Fibroblast of mammary gland (primary cell): ENCODE results near the gene MECR.

Experiments used
- DNase-seq: peaks from one replicate; pipeline ENCODE4 v3.0.0-alpha.2; 2010; ENCODE audit warnings: low read depth
- H3K4me3 ChIP-seq: 2 replicates; pipeline ENCODE4 v1.5.1; 2011; ENCODE audit warnings: low read depth, mild to moderate bottlenecking, low read length, moderate library complexity; ENCODE audit not compliant: control insufficient read depth
- CTCF ChIP-seq: conservative IDR thresholded peaks from 2 replicates; pipeline ENCODE4 v1.5.1; 2011; ENCODE audit warnings: low read depth, low read length, inconsistent platforms; ENCODE audit not compliant: control insufficient read depth, insufficient read depth

The MECR gene

GRCh38 chr1:29208442-29208841 lies 22.3 kb downstream of the MECR start:
- no peak for TF ChIP-seq CTCF
- no peak for DNase-seq
- H3K4me3 ChIP-seq = no peak overlapping the region

GRCh38 chr1:29202584-29203340 lies 28.0 kb downstream of the MECR start:
- peak; percentile 99 for TF ChIP-seq CTCF
- DNase-seq = peak; percentile 98

GRCh38 chr1:29202053-29202452 lies 28.7 kb downstream of the MECR start:
- no peak for DNase-seq
- H3K4me3 ChIP-seq = no peak overlapping the region
- no peak for TF ChIP-seq CTCF

More at GRCh38 chr1:29202584-29203340, 28.0 kb downstream of the MECR start:
- H3K4me3 ChIP-seq = no peak overlapping the region

- H3K4me3 ChIP-seq = no peak overlapping the region
- TF ChIP-seq CTCF = no peak
- DNase-seq = no peak
These were observed 29.1 kb downstream of the MECR start for GRCh38 chr1:29201595-29202051.

- TF ChIP-seq CTCF = no peak
- peak; percentile 13 for DNase-seq
- H3K4me3 ChIP-seq = no peak overlapping the region
These were observed 29.7 kb downstream of the MECR start for GRCh38 chr1:29200906-29201594.

- no peak overlapping the region for H3K4me3 ChIP-seq
- no peak for TF ChIP-seq CTCF
- no peak for DNase-seq
These were observed 32.7 kb downstream of the MECR start for GRCh38 chr1:29197993-29198392.
